Fibroblast of skin of left biceps (primary cell): ENCODE data around the gene TMEM30B.

Experiments
- DNase-seq, 2 experiments: peaks; one replicate each; pipeline ENCODE4 v3.0.0-alpha.2; 2013; ENCODE audit warnings: low read depth in 2 of 2

Gene TMEM30B

DNA sequence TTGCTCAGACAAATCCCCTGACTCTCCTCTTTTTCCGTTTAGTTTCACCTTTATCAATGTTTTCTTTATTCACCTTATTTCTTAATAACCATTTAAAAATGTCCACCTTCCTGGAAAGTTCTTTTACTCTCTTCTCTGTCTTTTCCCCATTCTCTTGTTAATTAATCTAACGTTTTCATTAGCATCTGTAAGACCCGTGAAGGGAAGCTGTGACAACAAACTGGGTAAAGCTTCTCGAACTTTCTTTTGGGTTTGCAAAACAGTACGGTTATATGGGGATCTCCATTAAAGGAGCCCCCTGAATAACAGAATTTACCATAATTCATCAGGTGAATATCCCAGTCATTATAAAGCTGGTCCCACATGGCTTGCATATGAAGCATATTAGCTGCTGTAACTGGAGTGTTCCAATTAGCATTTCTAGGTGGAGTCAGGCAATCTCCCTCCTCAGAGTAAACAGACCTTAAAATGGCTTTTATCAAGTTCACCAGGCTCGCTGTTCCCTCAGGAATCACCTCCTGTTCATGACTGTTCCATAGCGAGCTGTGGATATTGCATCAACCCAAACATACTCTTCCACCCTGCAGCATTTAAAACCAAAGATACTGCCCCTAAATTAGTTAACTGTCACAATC is 42.4 kb downstream of the TMEM30B start:
- no peak for DNase-seq

DNA sequence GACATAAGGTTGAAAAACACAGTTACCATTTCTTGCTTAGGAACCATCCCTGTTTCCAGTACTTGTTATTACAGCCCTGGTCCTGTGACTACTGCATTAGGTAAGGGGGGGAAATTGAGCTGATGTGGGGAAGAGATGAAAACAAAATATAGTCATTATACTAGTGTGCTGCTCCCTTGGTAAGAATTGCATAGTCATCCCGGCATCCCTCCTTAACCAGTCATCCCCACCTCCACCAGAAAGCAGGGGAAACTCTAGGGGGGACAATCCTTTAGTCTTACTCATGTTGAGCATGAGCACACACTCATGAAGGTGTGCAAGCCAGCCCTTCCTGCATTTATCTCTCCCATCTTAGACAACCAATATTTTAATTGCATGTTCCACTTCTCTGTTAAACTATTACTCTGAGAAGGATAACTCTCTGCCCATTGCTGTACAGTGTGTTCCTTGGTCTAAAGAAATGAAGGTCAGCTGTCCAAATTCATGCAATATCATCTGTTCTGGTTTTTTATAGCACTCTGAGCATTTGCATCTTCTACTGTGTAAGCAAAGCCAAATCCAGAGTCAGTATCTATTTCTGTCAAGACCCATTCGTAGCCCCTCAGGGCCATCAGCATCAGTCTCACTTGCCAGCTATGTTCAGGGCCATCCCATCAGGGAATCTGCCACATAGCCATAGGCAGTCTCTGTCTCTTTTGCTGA is 46.8 kb downstream of the TMEM30B start:
- no peak for DNase-seq

DNA sequence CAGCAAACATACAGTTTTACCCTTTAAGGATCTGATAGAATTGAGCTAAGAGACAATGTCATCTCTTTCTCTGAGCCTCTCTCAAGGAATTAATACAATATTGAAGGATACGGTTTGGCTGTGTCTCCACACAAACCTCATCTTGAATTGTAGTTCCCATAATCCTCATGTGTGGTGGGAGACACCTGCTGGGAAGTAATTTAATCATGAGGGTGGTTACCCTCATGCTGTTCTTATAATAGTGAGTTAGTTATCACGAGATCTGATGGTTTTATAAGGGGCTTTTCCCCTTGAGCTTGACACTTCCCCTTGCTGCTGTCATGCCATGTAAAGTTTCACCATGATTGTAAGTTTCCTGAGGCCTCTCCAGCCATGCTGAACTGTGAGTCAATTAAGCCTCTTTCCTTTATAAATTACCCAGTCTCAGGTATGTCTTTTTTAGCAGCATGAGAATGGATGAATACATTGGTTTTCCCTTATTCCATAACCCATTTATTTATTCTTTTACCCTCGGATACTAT is 47.6 kb downstream of the TMEM30B start:
- no peak for DNase-seq

DNA sequence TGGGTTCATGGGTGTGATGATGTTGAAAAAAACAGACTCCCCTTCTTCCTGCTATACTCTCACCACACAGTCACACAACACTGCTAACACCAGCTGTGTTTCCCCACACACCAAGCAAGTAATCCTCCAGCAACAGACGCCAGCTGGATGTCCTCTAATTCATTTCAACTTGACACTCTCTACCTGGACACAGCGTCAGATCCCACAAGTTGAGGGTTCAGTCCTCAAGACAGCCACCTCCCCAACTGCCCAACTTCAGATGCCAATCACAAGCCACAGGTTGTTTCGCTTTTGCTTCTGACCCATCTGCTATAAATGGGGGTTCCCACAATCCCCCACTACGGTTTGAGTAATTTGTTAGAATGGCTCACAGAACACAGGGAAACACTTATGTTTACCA is 49.3 kb downstream of the TMEM30B start:
- DNase-seq: no peak

DNA sequence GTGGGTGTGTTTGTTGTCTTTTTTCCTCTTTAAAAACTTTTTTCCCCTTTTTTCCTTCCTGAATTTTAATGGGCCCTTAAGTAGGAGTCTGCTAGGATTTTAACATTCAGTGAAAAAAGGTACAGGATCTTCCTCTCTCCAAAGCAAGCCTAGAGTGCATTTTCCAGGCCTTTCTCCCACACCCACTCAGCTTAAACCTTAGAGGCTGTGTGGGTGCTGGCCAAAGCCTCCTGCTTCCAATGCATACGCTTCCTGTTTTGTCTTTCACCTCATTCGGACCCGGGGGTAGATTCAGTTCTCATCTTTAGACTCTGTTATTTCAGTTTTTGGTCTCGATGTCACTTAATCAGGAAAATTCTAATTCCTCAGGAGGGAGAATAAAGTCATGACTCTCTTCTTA is 51.2 kb downstream of the TMEM30B start:
- DNase-seq: no peak

DNA sequence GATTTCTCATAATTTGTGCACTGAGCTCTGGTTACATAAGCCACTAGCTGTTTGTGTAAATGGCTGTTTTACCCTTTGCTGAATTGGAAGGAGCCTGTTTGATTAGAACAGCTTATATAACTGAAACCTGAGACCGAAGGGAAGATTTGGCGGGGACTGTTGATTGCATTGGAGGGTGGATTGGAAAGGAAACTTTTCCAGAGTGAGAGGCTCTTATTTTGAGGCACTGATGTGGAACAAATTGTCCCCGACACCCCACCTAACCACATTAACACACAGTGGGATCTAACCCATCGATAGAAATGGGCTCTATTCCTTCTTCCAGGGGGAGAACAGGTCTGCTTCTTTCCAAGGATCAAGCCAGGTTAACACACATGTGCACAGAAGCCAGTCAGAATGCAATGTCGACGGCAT is 51.7 kb downstream of the TMEM30B start:
- no peak for DNase-seq

DNA sequence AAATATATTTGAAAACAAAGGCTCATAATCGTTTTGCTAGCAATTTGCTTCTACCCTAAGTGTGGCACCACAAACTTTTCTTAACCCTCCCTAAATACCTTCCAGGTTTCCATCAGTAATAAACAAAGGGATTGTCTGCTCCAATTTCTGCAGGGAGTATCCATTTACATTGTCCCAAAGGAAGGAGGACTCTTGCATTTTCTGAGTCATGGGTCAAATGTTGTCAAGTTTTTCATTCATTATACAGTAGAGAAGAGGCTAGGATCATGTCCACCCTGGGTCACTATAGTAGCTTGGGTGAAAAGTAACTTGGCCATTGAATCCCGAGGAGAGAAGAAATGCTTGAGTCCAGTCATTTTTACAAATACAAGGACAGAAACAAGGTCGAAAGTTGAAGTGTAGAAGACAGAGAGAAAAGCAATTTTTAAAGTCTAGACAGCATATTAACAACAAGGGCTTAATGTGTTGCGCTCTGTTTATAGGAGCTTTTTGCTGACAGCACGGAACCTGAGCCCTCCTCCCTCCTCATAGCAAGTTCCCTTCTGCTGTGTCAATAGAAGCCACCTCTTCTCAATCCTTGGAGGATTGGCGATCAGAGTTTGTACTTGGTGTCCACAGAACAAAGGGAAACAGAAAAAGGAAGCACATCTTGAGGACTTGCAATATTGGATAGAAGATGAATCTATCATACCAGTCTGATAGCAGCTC is 53.1 kb downstream of the TMEM30B start:
- no peak for DNase-seq
